IMR-90 (cell line): ENCODE data around the gene GLI1. TPM values are rescaled to one million over a fixed set of nuclear protein-coding genes. Genes with fewer than 3 reads are reported as not detected.

Experiments
- ATAC-seq: fragments of 200-7000 bp; cut with Tn5 transposase; 2 replicates; pipeline ENCODE4 v1.9.1; 2020; ENCODE audit warnings: low read depth, mild to moderate bottlenecking, moderate library complexity
- BruUV-seq: library from RNA; stranded (reverse); fragments of 400-500 nt; replicated peaks from 2 replicates; lab custom pipeline; 2021; lab: Mats Ljungman, UMichigan
- CTCF ChIA-PET: fragments of 300-600 bp; formaldehyde crosslinking; extraction: SDS; loops from one replicate; lab custom pipeline; 2021; ENCODE audit warnings: antibody characterized with exemption; lab: Yijun Ruan, JAX
- POLR2A ChIA-PET: fragments of 300-600 bp; sonication (Branson Sonifier 250); formaldehyde crosslinking; loops from one replicate; lab custom pipeline; 2022; ENCODE audit warnings: antibody characterized with exemption; ENCODE audit not compliant: unreplicated experiment; lab: Charles Lee
- DNase-seq: peaks from one replicate; pipeline ENCODE4 v3.0.0; 2013
- H2AFZ ChIP-seq: replicated peaks from 2 replicates; pipeline ENCODE3; 2013; ENCODE audit warnings: low read length, mild to moderate bottlenecking; ENCODE audit not compliant: poor library complexity
- H2AK5ac ChIP-seq: 2 replicates; pipeline ENCODE4 v1.6.1; 2013; ENCODE audit warnings: low read depth, low read length, inconsistent platforms
- H2AK9ac ChIP-seq: replicated peaks from 2 replicates; pipeline ENCODE3; 2013; ENCODE audit warnings: mild to moderate bottlenecking, low read depth, low read length, moderate library complexity; ENCODE audit not compliant: poor library complexity
- H2BK120ac ChIP-seq: 2 replicates; pipeline ENCODE4 v1.6.1; 2013; ENCODE audit warnings: low read depth, low read length, inconsistent platforms
- H2BK15ac ChIP-seq: 3 replicates; pipeline ENCODE4 v1.6.1; 2013; ENCODE audit warnings: low read depth, low read length, inconsistent platforms
- H2BK20ac ChIP-seq: 2 replicates; pipeline ENCODE4 v1.6.1; 2013; ENCODE audit warnings: low read depth, mild to moderate bottlenecking, inconsistent platforms, low read length, moderate library complexity
- H2BK5ac ChIP-seq: 2 replicates; pipeline ENCODE4 v1.6.1; 2013; ENCODE audit warnings: mild to moderate bottlenecking, low read depth, low read length, inconsistent platforms; ENCODE audit not compliant: poor library complexity, severe bottlenecking
- H3K14ac ChIP-seq: replicated peaks from 2 replicates; pipeline ENCODE4 v1.6.1; 2013; ENCODE audit warnings: low read depth, low read length, inconsistent platforms
- H3K18ac ChIP-seq: 2 replicates; pipeline ENCODE4 v1.6.1; 2013; ENCODE audit warnings: low read depth, low read length, control low read depth
- H3K23ac ChIP-seq: 2 replicates; pipeline ENCODE4 v1.6.1; 2013; ENCODE audit warnings: low read depth, low read length, inconsistent platforms
- H3K27ac ChIP-seq: 2 replicates; pipeline ENCODE4 v1.5.1; 2013; ENCODE audit warnings: mild to moderate bottlenecking, control low read depth, low read length; ENCODE audit not compliant: insufficient read depth
- H3K27me3 ChIP-seq: 2 replicates; pipeline ENCODE4 v1.6.1; 2013; ENCODE audit warnings: low read length; ENCODE audit not compliant: control insufficient read depth, insufficient read depth
- H3K36me3 ChIP-seq: 2 replicates; pipeline ENCODE4 v1.6.1; 2013; ENCODE audit warnings: low read length, mixed read lengths; ENCODE audit not compliant: control insufficient read depth, insufficient read depth
- H3K4ac ChIP-seq: 2 replicates; pipeline ENCODE4 v1.6.1; 2013; ENCODE audit warnings: low read depth, low read length, inconsistent platforms
- H3K4me1 ChIP-seq: 2 replicates; pipeline ENCODE4 v1.6.1; 2013; ENCODE audit warnings: low read length, mixed read lengths; ENCODE audit not compliant: control insufficient read depth, insufficient read depth
- H3K4me2 ChIP-seq: 2 replicates; pipeline ENCODE4 v1.6.1; 2013; ENCODE audit warnings: low read depth, mild to moderate bottlenecking, control low read depth, low read length, moderate library complexity
- H3K4me3 ChIP-seq: 2 replicates; pipeline ENCODE4 v1.5.1; 2013; ENCODE audit warnings: low read depth, mild to moderate bottlenecking, control low read depth, low read length, moderate library complexity; ENCODE audit not compliant: insufficient read depth
- H3K56ac ChIP-seq: 2 replicates; pipeline ENCODE4 v1.6.1; 2013; ENCODE audit warnings: low read length, inconsistent platforms; ENCODE audit not compliant: insufficient read depth; ENCODE audit errors: extremely low read depth
- H3K79me1 ChIP-seq, 2 experiments: 2 replicates each; pipeline ENCODE4 v1.6.1; 2013; ENCODE audit warnings: low read length in 2 of 2, inconsistent platforms in 1 of 2, low read depth in 1 of 2
- H3K9ac ChIP-seq: 2 replicates; pipeline ENCODE4 v1.6.1; 2013; ENCODE audit warnings: low read depth, low read length, control low read depth
- H3K9me1 ChIP-seq: 2 replicates; pipeline ENCODE4 v1.6.1; 2013; ENCODE audit warnings: low read length, inconsistent platforms; ENCODE audit not compliant: insufficient read depth
- H3K9me3 ChIP-seq: 2 replicates; pipeline ENCODE4 v1.6.1; 2013; ENCODE audit warnings: low read length; ENCODE audit not compliant: control insufficient read depth, insufficient read depth
- H4K20me1 ChIP-seq: 2 replicates; pipeline ENCODE4 v1.6.1; 2013; ENCODE audit warnings: low read length, inconsistent platforms; ENCODE audit not compliant: insufficient read depth
- H4K5ac ChIP-seq: 2 replicates; pipeline ENCODE4 v1.6.1; 2013; ENCODE audit warnings: mild to moderate bottlenecking, low read depth, low read length, control low read depth
- H4K8ac ChIP-seq, 2 experiments: 2 replicates each; pipeline ENCODE4 v1.6.1; 2013; ENCODE audit warnings: low read depth in 2 of 2, low read length in 2 of 2, control low read depth in 1 of 2, inconsistent platforms in 1 of 2
- H4K91ac ChIP-seq: 2 replicates; pipeline ENCODE4 v1.6.1; 2013; ENCODE audit warnings: low read depth, low read length, inconsistent platforms; ENCODE audit not compliant: insufficient read depth
- BHLHE40 ChIP-seq: fragments of 150-350 bp; IDR thresholded peaks from 2 replicates; pipeline ENCODE4 v1.6.1; 2016; ENCODE audit warnings: mild to moderate bottlenecking, low read depth, low read length
- CEBPB ChIP-seq: IDR thresholded peaks from 2 replicates; pipeline ENCODE4 v1.6.1; 2012; ENCODE audit warnings: low read depth, low read length, improper control_type of control experiment
- CHD1 ChIP-seq: IDR thresholded peaks from 2 replicates; pipeline ENCODE4 v1.6.1; 2012; ENCODE audit warnings: low read depth, low read length, improper control_type of control experiment
- ELK1 ChIP-seq: fragments of 150-350 bp; IDR thresholded peaks from 2 replicates; pipeline ENCODE4 v1.6.1; 2016; ENCODE audit warnings: low read depth, mild to moderate bottlenecking, low read length, moderate library complexity, borderline replicate concordance
- FOS ChIP-seq: fragments of 150-350 bp; IDR thresholded peaks from 2 replicates; pipeline ENCODE4 v1.6.1; 2016; ENCODE audit warnings: low read depth, low read length
- MAFK ChIP-seq: IDR thresholded peaks from 2 replicates; pipeline ENCODE4 v1.6.1; 2012; ENCODE audit warnings: low read depth, low read length, improper control_type of control experiment
- MAZ ChIP-seq: IDR thresholded peaks from 2 replicates; pipeline ENCODE4 v1.6.1; 2012; ENCODE audit warnings: low read depth, mild to moderate bottlenecking, low read length, improper control_type of control experiment, moderate library complexity, borderline replicate concordance
- MXI1 ChIP-seq: IDR thresholded peaks from 2 replicates; pipeline ENCODE4 v1.6.1; 2012; ENCODE audit warnings: low read depth, mild to moderate bottlenecking, low read length, moderate library complexity, borderline replicate concordance
- NFE2L2 ChIP-seq: fragments of 150-350 bp; IDR thresholded peaks from 2 replicates; pipeline ENCODE4 v1.6.1; 2016; ENCODE audit warnings: low read depth, mild to moderate bottlenecking, low read length
- POLR2A ChIP-seq: IDR thresholded peaks from 2 replicates; pipeline ENCODE4 v1.6.1; 2012; ENCODE audit warnings: mild to moderate bottlenecking, low read depth, low read length
- RAD21 ChIP-seq: IDR thresholded peaks from 2 replicates; pipeline ENCODE4 v1.6.1; 2012; ENCODE audit warnings: low read length, improper control_type of control experiment
- RCOR1 ChIP-seq: IDR thresholded peaks from 2 replicates; pipeline ENCODE4 v1.6.1; 2012; ENCODE audit warnings: mild to moderate bottlenecking, low read length, improper control_type of control experiment; ENCODE audit not compliant: insufficient replicate concordance
- RFX5 ChIP-seq: IDR thresholded peaks from 2 replicates; pipeline ENCODE4 v1.8.0; 2012; ENCODE audit warnings: low read depth, mild to moderate bottlenecking, low read length, moderate library complexity
- SMC3 ChIP-seq: fragments of 150-350 bp; IDR thresholded peaks from 2 replicates; pipeline ENCODE4 v1.6.1; 2016; ENCODE audit warnings: low read depth, mild to moderate bottlenecking, antibody characterized with exemption, low read length, moderate library complexity
- USF2 ChIP-seq: fragments of 150-350 bp; IDR thresholded peaks from 2 replicates; pipeline ENCODE4 v1.6.1; 2017; ENCODE audit warnings: mild to moderate bottlenecking, antibody characterized with exemption, low read length, low read depth
- WGBS, 2 experiments: methylation state at CpG; one replicate each; pipeline versions ENCODE4 v1.1.5 to v1.1.7; 2013; ENCODE audit warnings: missing lambda C conversion rate in 2 of 2; ENCODE audit not compliant: insufficient read length in 1 of 2; ENCODE audit errors: extremely low coverage in 2 of 2; 5-methylcytosine and 5-hydroxymethylcytosine counted together
- dilution Hi-C: fragments of 300-500 bp; cut with HindIII; formaldehyde crosslinking; loops from one replicate; pipeline ENCODE4 v1.14.3; 2018; ENCODE audit warnings: low sequenced_read_pairs; ENCODE audit not compliant: unreplicated experiment
- in situ Hi-C: fragments of 300-500 bp; cut with MboI; formaldehyde crosslinking; loops from 3 replicates; pipeline ENCODE4 v1.14.3; 2019; ENCODE audit warnings: low sequenced_read_pairs, inconsistent platforms, mixed read lengths
- intact Hi-C: fragments of 100-400 bp; cut with micrococcal nuclease; formaldehyde crosslinking; loops from 2 replicates; pipeline ENCODE4 v1.10.0; 2022
- polyA plus RNA-seq, 3 experiments: library from polyadenylated mRNA; depleted of rRNA; stranded (reverse); fragments of >200 nt; gene quantifications; 2 replicates each; pipeline ENCODE4 v1.2.3, GENCODE V29; 2012; ENCODE audit warnings: low replicate concordance in 1 of 3
- total RNA-seq: library from RNA; depleted of rRNA; stranded (reverse); fragments of >200 nt; gene quantifications from 2 replicates; pipeline ENCODE4 v1.2.3, GENCODE V29; 2012

Gene GLI1
- total and polyA plus RNA-seq, 2 of the 4 experiments (the other 2 are of a cell fraction): 1.3 to 3.8 TPM

- peaks cover 27% of the 10 kb centered on the region for H3K36me3 ChIP-seq
- peak within 1 kb of the TSS; percentile 95 for H3K14ac ChIP-seq
- peaks cover 20% of the 10 kb centered on the region; the same call in 1 of the 2 replicates for H4K20me1 ChIP-seq
- POLR2A ChIA-PET: no interaction called here
- in situ Hi-C loops: no loop called here
- H3K4me1 ChIP-seq: peaks cover 8% of the 10 kb centered on the region
- peak within 1 kb of the TSS; percentile 96 for H2AK5ac ChIP-seq
- H3K18ac ChIP-seq: peak within 1 kb of the TSS; percentile 62; the same call in 1 of the 2 replicates
- H3K9ac ChIP-seq: peak within 1 kb of the TSS; percentile 99
- H3K4ac ChIP-seq: peak within 1 kb of the TSS; percentile 95
- ATAC-seq (peak; percentile 93), DNase-seq (peak; percentile 96)
- H2BK120ac ChIP-seq: peak within 1 kb of the TSS; percentile 48
- H2BK20ac ChIP-seq: peak within 1 kb of the TSS; percentile 17; the same call in 1 of the 2 replicates
- peak within 1 kb of the TSS; percentile 96 for H4K5ac ChIP-seq
- H3K9me3 ChIP-seq: no peaks in the 10 kb centered on the region
- H3K79me1 ChIP-seq: peaks cover 30 to 48% of the 10 kb centered on the region in 2 experiments
- peak within 1 kb of the TSS; percentile 96 for H3K27ac ChIP-seq
- H2AK9ac ChIP-seq: peak within 1 kb of the TSS; percentile 100
- H3K23ac ChIP-seq: peak within 1 kb of the TSS; percentile 99
- intact Hi-C loops: no loop called here
- peak within 1 kb of the TSS; percentile 88 for H3K4me2 ChIP-seq
- H3K4me3 ChIP-seq: peak within 1 kb of the TSS; percentile 89
- peak within 1 kb of the TSS; percentile 92 for H3K56ac ChIP-seq
- H4K8ac ChIP-seq: peak within 1 kb of the TSS; percentile 93 to 95
- peaks cover 15% of the 10 kb centered on the region for H3K9me1 ChIP-seq
- dilution Hi-C loops: no loop called here
- WGBS, 2 experiments: 10 to 100% methylated on average over 1 to 10 of the region's 47 CpGs
- BruUV-seq: no TSS peak
- H2BK15ac ChIP-seq: peak within 1 kb of the TSS; percentile 28; the same call in 1 of the 3 replicates
- peak within 1 kb of the TSS; percentile 90 for H4K91ac ChIP-seq
- peak within 1 kb of the TSS; percentile 88 for H2BK5ac ChIP-seq
- peak within 1 kb of the TSS; percentile 97 for H2AFZ ChIP-seq
- no peaks in the 10 kb centered on the region for H3K27me3 ChIP-seq
- CTCF ChIA-PET: no interaction called here
- no peak for TF ChIP-seq RFX5
- peak; percentile 80 for TF ChIP-seq POLR2A
- peak; percentile 96 for TF ChIP-seq CEBPB
- peak; percentile 79; the same call in 1 of the 2 replicates for TF ChIP-seq MXI1
- no peak for TF ChIP-seq MAFK
- no peak for TF ChIP-seq SMC3
- no peak for TF ChIP-seq ELK1
- no peak for TF ChIP-seq RAD21
- TF ChIP-seq USF2: no peak
- TF ChIP-seq MAZ: 0 out of 2 replicates have a peak, but pooled peaks have one; percentile 37
- no peak for TF ChIP-seq RCOR1
- no peak for TF ChIP-seq CHD1
- TF ChIP-seq NFE2L2: no peak
- TF ChIP-seq BHLHE40: peak; percentile 64; the same call in 1 of the 2 replicates
- TF ChIP-seq FOS: no peak
Observed at GRCh38 chr12:57487597-57488401, 28.2 kb downstream of the GLI1 start, which contains the start of gene MARS1. TSS of gene MARS1 (plus strand) at chr12:57488068. CDS start at chr12:57488091, 23 bp downstream.
